ENCODE measurements around the gene VSIG10L. TPM values are rescaled to one million over a fixed set of nuclear protein-coding genes. Genes with fewer than 3 reads are reported as not detected.

Gene VSIG10L
- total and polyA plus RNA-seq, 4 donors = 2.6 to 12.7 (median 8.4) TPM

- peak in 2 of 6 donors; percentile 24 to 26 for DNase-seq (ENCODE audit: low read depth in 4 of 6, low spot score in 6 of 6)
- H3K9me3 ChIP-seq (ENCODE audit: control insufficient read depth, insufficient read depth, low read length) = no peaks in the 10 kb centered on the region
- WGBS (ENCODE audit: insufficient coverage) = 0% methylated on average over 16 of the region's 27 CpGs
- peak within 1 kb of the TSS; percentile 92 for H3K4me3 ChIP-seq (ENCODE audit: low read depth, low read length)
- H3K27ac ChIP-seq (ENCODE audit: low read depth, low read length) = peak within 1 kb of the TSS; percentile 97
- H3K36me3 ChIP-seq (ENCODE audit: control insufficient read depth, insufficient read depth, low read length) = no peaks in the 10 kb centered on the region
- H3K27me3 ChIP-seq (ENCODE audit: control insufficient read depth, insufficient read depth, low read length) = no peaks in the 10 kb centered on the region
- H3K4me1 ChIP-seq (ENCODE audit: control insufficient read depth, insufficient read depth, low read length) = peaks cover 38% of the 10 kb centered on the region
Observed at GRCh38 chr19:51365965-51366388, 24.0 kb upstream of the VSIG10L start, which contains the start of gene ETFB. Gene ETFB (minus strand): TSS chr19:51366388. CDS start chr19:51366326, 62 bp downstream.

GRCh38 chr19:51365211-51365964 is 23.4 kb upstream of the VSIG10L start:
- H3K4me1 ChIP-seq (ENCODE audit: control insufficient read depth, insufficient read depth, low read length) = peaks cover 38% of the 10 kb centered on the region
- H3K9me3 ChIP-seq (ENCODE audit: control insufficient read depth, insufficient read depth, low read length) = no peaks in the 10 kb centered on the region
- DNase-seq (ENCODE audit: low read depth in 4 of 6, low spot score in 6 of 6) = peak in 3 of 6 donors; percentile 6 to 44 (median 42)
- H3K36me3 ChIP-seq (ENCODE audit: control insufficient read depth, insufficient read depth, low read length) = no peaks in the 10 kb centered on the region
- H3K27me3 ChIP-seq (ENCODE audit: control insufficient read depth, insufficient read depth, low read length) = no peaks in the 10 kb centered on the region
- peak overlapping the region; percentile 90 for H3K27ac ChIP-seq (ENCODE audit: low read depth, low read length)
- 9% methylated on average over 10 of the region's 10 CpGs for WGBS (ENCODE audit: insufficient coverage)
- H3K4me3 ChIP-seq (ENCODE audit: low read depth, low read length) = peak overlapping the region; percentile 92

DNA sequence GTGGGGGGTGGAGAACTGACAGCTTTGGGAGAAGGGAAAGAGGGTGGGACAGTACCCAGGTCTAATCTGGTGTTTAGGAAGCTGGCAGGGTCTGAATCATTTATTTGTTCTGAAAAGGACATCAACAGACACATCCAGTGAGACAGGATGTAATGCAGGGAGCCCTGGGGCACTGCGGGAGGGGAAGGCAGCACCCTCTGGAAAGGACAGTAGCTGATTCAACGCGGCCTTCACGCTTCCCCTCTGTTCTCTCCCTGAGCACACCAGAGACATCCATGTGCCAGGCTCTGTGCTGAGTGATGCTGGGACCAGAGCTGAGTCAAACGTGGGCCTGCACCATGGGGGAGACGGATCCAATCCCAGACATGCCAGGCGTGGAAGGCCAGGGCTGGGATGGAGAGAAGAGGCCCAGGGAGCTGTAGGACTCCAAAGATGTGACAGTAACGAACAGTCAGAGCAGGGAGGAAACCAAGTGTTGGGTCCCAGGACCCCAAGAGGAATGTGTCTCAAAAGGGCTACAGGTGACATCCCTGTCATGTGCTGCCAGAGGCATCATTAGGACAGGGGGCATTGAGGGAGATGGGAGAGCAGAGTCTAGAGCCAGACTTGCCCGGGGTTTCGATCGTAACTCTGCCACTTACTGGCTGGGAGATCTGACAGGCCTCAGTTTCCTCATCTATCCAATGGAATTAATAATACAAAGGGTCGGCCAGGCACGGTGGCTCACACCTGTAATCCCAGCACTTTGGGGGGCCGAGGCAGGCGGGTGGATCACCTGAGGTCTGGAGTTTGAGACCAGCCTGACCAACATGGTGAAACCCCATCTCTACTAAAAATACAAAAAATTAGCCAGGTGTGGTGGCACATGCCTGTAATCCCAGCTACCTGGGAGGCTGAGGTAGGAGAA is 22.5 kb upstream of the VSIG10L start:
- H3K27ac ChIP-seq (ENCODE audit: low read depth, low read length) = no peak overlapping the region
- H3K36me3 ChIP-seq (ENCODE audit: control insufficient read depth, insufficient read depth, low read length) = no peaks in the 10 kb centered on the region
- DNase-seq (ENCODE audit: low read depth in 4 of 6, low spot score in 6 of 6) = no peak
- no peak overlapping the region for H3K4me3 ChIP-seq (ENCODE audit: low read depth, low read length)
- H3K4me1 ChIP-seq (ENCODE audit: control insufficient read depth, insufficient read depth, low read length) = peaks cover 38% of the 10 kb centered on the region
- 80% methylated on average over 13 of the region's 15 CpGs for WGBS (ENCODE audit: insufficient coverage)
- H3K9me3 ChIP-seq (ENCODE audit: control insufficient read depth, insufficient read depth, low read length) = no peaks in the 10 kb centered on the region
- H3K27me3 ChIP-seq (ENCODE audit: control insufficient read depth, insufficient read depth, low read length) = no peaks in the 10 kb centered on the region

GRCh38 chr19:51361239-51361638 is 19.3 kb upstream of the VSIG10L start:
- Histone ChIP-seq H3K4me3 (ENCODE audit: low read depth, low read length) (no peak overlapping the region), H3K4me1 (ENCODE audit: control insufficient read depth, insufficient read depth, low read length) (peaks cover 17% of the 10 kb centered on the region), H3K27me3 (ENCODE audit: control insufficient read depth, insufficient read depth, low read length) (no peaks in the 10 kb centered on the region), H3K9me3 (ENCODE audit: control insufficient read depth, insufficient read depth, low read length) (no peaks in the 10 kb centered on the region), H3K36me3 (ENCODE audit: control insufficient read depth, insufficient read depth, low read length) (no peaks in the 10 kb centered on the region), H3K27ac (ENCODE audit: low read depth, low read length) (no peak overlapping the region)
- no peak for DNase-seq (ENCODE audit: low read depth in 4 of 6, low spot score in 6 of 6)
- 80% methylated on average over 13 of the region's 13 CpGs for WGBS (ENCODE audit: insufficient coverage)

DNA sequence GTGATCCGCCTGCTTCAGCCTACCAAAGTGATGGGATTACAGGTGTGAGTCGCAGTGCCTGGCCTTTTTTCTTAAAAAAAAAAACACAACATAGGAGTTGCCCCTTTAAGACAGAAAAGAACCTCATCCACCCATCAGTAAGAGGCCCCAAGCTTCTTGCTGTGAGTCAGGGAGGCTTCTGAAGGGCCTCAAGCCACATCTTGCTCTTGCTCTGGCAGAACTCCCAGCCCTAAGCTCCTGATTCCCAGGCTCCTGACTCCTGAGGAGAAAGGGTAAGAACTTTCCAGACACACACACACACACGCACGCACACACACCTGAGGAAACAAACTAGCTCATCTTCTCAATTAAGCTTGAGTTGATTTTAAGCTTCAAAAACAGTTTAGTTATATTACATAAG is 17.4 kb upstream of the VSIG10L start:
- peak in 2 of 6 donors; percentile 28 to 79 for DNase-seq (ENCODE audit: low read depth in 4 of 6, low spot score in 6 of 6)
- no peaks in the 10 kb centered on the region for H3K9me3 ChIP-seq (ENCODE audit: control insufficient read depth, insufficient read depth, low read length)
- WGBS (ENCODE audit: insufficient coverage) = no CpG with 5 or more reads among the region's 4 CpGs
- no peak overlapping the region for H3K4me3 ChIP-seq (ENCODE audit: low read depth, low read length)
- H3K36me3 ChIP-seq (ENCODE audit: control insufficient read depth, insufficient read depth, low read length) = no peaks in the 10 kb centered on the region
- no peaks in the 10 kb centered on the region for H3K27me3 ChIP-seq (ENCODE audit: control insufficient read depth, insufficient read depth, low read length)
- H3K27ac ChIP-seq (ENCODE audit: low read depth, low read length) = peak overlapping the region; percentile 70
- peaks cover 3% of the 10 kb centered on the region for H3K4me1 ChIP-seq (ENCODE audit: control insufficient read depth, insufficient read depth, low read length)

DNA sequence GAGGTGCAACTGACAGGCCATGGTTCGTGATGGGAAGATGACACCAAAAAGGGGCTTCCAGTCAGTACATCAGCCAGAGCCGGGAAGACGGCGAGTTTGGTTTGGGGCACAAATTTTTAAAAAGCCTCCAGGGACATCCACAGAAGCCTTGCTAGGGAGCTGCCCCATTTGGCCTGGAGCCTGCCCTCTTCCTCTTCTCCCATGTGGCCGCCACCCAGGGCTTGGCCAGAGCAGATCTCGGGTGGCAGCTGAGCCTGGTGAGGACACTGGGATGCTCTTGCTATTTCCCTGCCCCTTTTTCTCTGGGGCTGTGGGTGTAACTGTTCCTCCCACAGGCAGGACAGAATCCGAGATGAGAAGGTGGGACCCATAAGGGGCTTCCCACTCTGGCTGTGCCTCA is 16.0 kb upstream of the VSIG10L start:
- Histone ChIP-seq H3K36me3 (ENCODE audit: control insufficient read depth, insufficient read depth, low read length) (peaks cover 3% of the 10 kb centered on the region), H3K4me3 (ENCODE audit: low read depth, low read length) (no peak overlapping the region), H3K27ac (ENCODE audit: low read depth, low read length) (no peak overlapping the region), H3K4me1 (ENCODE audit: control insufficient read depth, insufficient read depth, low read length) (peaks cover 10% of the 10 kb centered on the region), H3K27me3 (ENCODE audit: control insufficient read depth, insufficient read depth, low read length) (no peaks in the 10 kb centered on the region), H3K9me3 (ENCODE audit: control insufficient read depth, insufficient read depth, low read length) (no peaks in the 10 kb centered on the region)
- DNase-seq (ENCODE audit: low read depth in 4 of 6, low spot score in 6 of 6) = no peak
- 93% methylated on average over 7 of the region's 7 CpGs for WGBS (ENCODE audit: insufficient coverage)

DNA sequence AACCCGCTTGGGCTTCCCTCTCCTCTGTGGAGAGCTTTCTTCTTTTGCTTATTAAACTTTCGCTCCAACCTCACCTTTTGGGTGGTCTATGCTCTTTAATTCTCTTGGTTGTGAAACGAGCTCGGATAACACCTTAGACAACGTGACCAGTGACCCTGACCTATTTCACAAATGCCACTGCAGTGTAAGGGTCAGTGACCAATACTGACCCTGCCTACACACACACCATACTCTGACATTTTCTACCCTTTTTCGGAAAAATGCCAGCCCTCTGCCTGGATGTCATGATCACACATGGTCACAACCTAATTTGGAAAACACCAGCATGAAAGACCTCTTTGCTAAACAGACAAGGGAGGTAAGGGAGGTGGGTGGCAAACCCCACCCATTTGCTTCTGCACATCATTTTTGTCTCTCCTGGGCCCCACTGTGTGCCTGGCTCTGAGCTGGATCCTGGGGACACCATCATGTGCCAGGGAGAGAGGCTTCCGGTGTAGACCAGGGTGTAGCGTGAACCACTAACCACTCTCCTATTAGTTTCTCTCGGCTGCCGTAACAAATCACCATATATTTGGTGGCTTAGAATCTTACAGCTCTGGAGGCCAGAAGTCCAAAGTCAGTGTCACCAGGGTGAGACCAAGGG is 14.3 kb upstream of the VSIG10L start:
- Histone ChIP-seq H3K27ac (ENCODE audit: low read depth, low read length) (no peak overlapping the region), H3K4me3 (ENCODE audit: low read depth, low read length) (no peak overlapping the region), H3K27me3 (ENCODE audit: control insufficient read depth, insufficient read depth, low read length) (no peaks in the 10 kb centered on the region), H3K9me3 (ENCODE audit: control insufficient read depth, insufficient read depth, low read length) (no peaks in the 10 kb centered on the region), H3K36me3 (ENCODE audit: control insufficient read depth, insufficient read depth, low read length) (peaks cover 16% of the 10 kb centered on the region), H3K4me1 (ENCODE audit: control insufficient read depth, insufficient read depth, low read length) (peaks cover 15% of the 10 kb centered on the region)
- 80% methylated on average over 8 of the region's 10 CpGs for WGBS (ENCODE audit: insufficient coverage)
- DNase-seq (ENCODE audit: low read depth in 4 of 6, low spot score in 6 of 6) = no peak

DNA sequence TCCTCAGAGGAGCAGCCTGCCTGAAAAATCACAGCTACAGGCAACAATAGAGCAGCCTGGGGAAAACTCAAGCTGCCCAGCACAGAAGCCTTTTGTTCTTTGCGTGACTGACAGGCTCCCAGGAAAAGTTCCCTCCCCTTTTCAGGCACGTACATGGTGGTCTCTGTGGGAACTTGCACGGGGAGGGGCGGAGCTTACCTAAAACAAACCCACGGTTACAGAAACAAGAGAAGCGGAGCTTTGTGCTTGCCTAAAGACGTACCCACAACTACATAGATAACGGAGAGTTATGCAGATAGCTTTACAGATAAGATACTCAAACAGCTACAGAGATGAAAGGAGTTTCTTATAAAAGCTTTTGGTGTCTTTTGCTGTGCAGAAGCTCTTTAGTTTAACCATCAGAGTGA is 12.8 kb upstream of the VSIG10L start:
- Histone ChIP-seq H3K27ac (ENCODE audit: low read depth, low read length) (peak overlapping the region; percentile 80), H3K4me1 (ENCODE audit: control insufficient read depth, insufficient read depth, low read length) (peaks cover 15% of the 10 kb centered on the region), H3K4me3 (ENCODE audit: low read depth, low read length) (peak overlapping the region; percentile 9), H3K36me3 (ENCODE audit: control insufficient read depth, insufficient read depth, low read length) (peaks cover 26% of the 10 kb centered on the region), H3K9me3 (ENCODE audit: control insufficient read depth, insufficient read depth, low read length) (no peaks in the 10 kb centered on the region), H3K27me3 (ENCODE audit: control insufficient read depth, insufficient read depth, low read length) (no peaks in the 10 kb centered on the region)
- DNase-seq (ENCODE audit: low read depth in 4 of 6, low spot score in 6 of 6) = peak in 5 of 6 donors; percentile 56 to 98 (median 65)
- 0% methylated on average over 1 of the region's 8 CpGs for WGBS (ENCODE audit: insufficient coverage)

- DNase-seq (ENCODE audit: low read depth in 4 of 6, low spot score in 6 of 6) = peak in 2 of 6 donors; percentile 38 to 80
- no peak overlapping the region for H3K4me3 ChIP-seq (ENCODE audit: low read depth, low read length)
- H3K27me3 ChIP-seq (ENCODE audit: control insufficient read depth, insufficient read depth, low read length) = no peaks in the 10 kb centered on the region
- peaks cover 15% of the 10 kb centered on the region for H3K4me1 ChIP-seq (ENCODE audit: control insufficient read depth, insufficient read depth, low read length)
- no peaks in the 10 kb centered on the region for H3K9me3 ChIP-seq (ENCODE audit: control insufficient read depth, insufficient read depth, low read length)
- peak overlapping the region; percentile 80 for H3K27ac ChIP-seq (ENCODE audit: low read depth, low read length)
- WGBS (ENCODE audit: insufficient coverage) = 26% methylated on average over 8 of the region's 12 CpGs
- peaks cover 31% of the 10 kb centered on the region for H3K36me3 ChIP-seq (ENCODE audit: control insufficient read depth, insufficient read depth, low read length)
Observed at GRCh38 chr19:51354103-51354741, 12.3 kb upstream of the VSIG10L start.

Data from spinal cord (tissue), 10 donors.